Ascending aorta (tissue), 2 donors: ENCODE results near the gene DNAH14. TPM values are rescaled to one million over a fixed set of nuclear protein-coding genes. Genes with fewer than 3 reads are reported as not detected.
"Not testable (repeated sequence)": the region's sequence is repeated elsewhere in the genome, so short reads cannot be mapped to it uniquely, and the experiment has no call there.

Source experiments
- DNase-seq, 2 donors: peaks; one replicate each; pipeline ENCODE4 v3.0.0-alpha.2; 2019; ENCODE audit warnings: low spot score in 2 of 2
- H3K27ac ChIP-seq, 2 donors: fragments of 200-600 bp; sonication (generic); one replicate each; pipeline ENCODE4 v1.5.1; 2016 to 2017; ENCODE audit warnings: mild to moderate bottlenecking in 1 of 2
- H3K27me3 ChIP-seq: fragments of 200-600 bp; sonication (generic); one replicate; pipeline ENCODE4 v1.5.1; 2017
- H3K36me3 ChIP-seq, 2 donors: fragments of 200-600 bp; sonication (generic); one replicate each; pipeline ENCODE4 v1.5.1; 2016
- H3K4me1 ChIP-seq, 2 donors: fragments of 200-600 bp; sonication (generic); one replicate each; pipeline ENCODE4 v1.5.1; 2016 to 2017; ENCODE audit warnings: mild to moderate bottlenecking in 1 of 2
- H3K4me3 ChIP-seq, 2 donors: fragments of 200-600 bp; sonication (generic); one replicate each; pipeline ENCODE4 v1.5.1; 2016 to 2017; ENCODE audit warnings: mild to moderate bottlenecking in 1 of 2
- H3K9me3 ChIP-seq, 2 donors: fragments of 200-600 bp; sonication (generic); one replicate each; pipeline ENCODE4 v1.5.1; 2016
- intact Hi-C: fragments of 100-400 bp; cut with DNase I; formaldehyde crosslinking; loops from one replicate; pipeline ENCODE4 v1.15.1; 2023
- total RNA-seq: library from RNA; depleted of rRNA; stranded (reverse); fragments of >200 nt; gene quantifications from one replicate; pipeline ENCODE4 v1.1.0, GENCODE V29; 2016
- TF ChIP-seq, protein P1 (sequence below), 3 experiments: fragments of 200-600 bp in 2 of 3; fragments of 450-650 bp in 1 of 3; sonication (generic) in 2 of 3; IDR thresholded peaks; one replicate each; pipeline ENCODE4 v1.5.1; 2016 to 2019; ENCODE audit warnings: antibody characterized with exemption in 3 of 3, mild to moderate bottlenecking in 1 of 3, moderate library complexity in 1 of 3

The DNAH14 gene
- total RNA-seq, 1 donor from 2014 or later, result 1.4 TPM

DNA sequence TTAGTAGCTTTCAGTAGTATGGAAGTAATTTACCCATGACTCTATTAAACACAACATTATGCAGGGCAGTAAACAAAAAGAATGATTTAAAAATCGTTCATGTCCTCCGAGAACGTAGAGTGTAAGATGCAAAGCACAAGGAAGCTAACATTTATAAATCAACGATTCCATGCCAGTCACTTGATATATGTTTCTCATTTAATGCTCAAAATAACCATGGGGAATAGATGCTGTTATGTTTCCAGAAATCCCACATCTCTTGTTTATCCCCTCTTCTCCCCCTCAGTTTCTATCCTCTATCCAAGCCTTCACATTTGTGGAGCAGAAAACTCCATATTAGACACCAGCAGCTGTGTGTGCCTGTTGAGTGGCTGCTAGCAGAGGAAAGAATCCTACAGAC, 445.5 kb downstream of the DNAH14 start:
- intact Hi-C loops, result no loop called here
- Histone ChIP-seq H3K4me3 (no peak overlapping the region), H3K4me1 (no peaks in the 10 kb centered on the region), H3K27ac (no peak overlapping the region), H3K9me3 (no peaks in the 10 kb centered on the region), H3K27me3 (no peaks in the 10 kb centered on the region), H3K36me3 (no peaks in the 10 kb centered on the region)
- no peak for DNase-seq
- TF ChIP-seq, protein P1, sequence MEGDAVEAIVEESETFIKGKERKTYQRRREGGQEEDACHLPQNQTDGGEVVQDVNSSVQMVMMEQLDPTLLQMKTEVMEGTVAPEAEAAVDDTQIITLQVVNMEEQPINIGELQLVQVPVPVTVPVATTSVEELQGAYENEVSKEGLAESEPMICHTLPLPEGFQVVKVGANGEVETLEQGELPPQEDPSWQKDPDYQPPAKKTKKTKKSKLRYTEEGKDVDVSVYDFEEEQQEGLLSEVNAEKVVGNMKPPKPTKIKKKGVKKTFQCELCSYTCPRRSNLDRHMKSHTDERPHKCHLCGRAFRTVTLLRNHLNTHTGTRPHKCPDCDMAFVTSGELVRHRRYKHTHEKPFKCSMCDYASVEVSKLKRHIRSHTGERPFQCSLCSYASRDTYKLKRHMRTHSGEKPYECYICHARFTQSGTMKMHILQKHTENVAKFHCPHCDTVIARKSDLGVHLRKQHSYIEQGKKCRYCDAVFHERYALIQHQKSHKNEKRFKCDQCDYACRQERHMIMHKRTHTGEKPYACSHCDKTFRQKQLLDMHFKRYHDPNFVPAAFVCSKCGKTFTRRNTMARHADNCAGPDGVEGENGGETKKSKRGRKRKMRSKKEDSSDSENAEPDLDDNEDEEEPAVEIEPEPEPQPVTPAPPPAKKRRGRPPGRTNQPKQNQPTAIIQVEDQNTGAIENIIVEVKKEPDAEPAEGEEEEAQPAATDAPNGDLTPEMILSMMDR (IDR thresholded peaks at IDR 0.05), result no peak

- no peaks in the 10 kb centered on the region for H3K36me3 ChIP-seq
- no peak overlapping the region for H3K27ac ChIP-seq
- H3K27me3 ChIP-seq, result no peaks in the 10 kb centered on the region
- DNase-seq, result no peak
- intact Hi-C loops, result no loop called here
- H3K9me3 ChIP-seq, result no peaks in the 10 kb centered on the region
- TF ChIP-seq, protein P1 (IDR thresholded peaks at IDR 0.05), result no peak
- H3K4me3 ChIP-seq, result no peak overlapping the region
- H3K4me1 ChIP-seq, result no peaks in the 10 kb centered on the region
Observed at GRCh38 chr1:225378880-225379279, 449.4 kb downstream of the DNAH14 start.

GRCh38 chr1:225380691-225381090, 451.2 kb downstream of the DNAH14 start:
- intact Hi-C loops, result no loop called here
- no peaks in the 10 kb centered on the region for H3K4me1 ChIP-seq

DNA sequence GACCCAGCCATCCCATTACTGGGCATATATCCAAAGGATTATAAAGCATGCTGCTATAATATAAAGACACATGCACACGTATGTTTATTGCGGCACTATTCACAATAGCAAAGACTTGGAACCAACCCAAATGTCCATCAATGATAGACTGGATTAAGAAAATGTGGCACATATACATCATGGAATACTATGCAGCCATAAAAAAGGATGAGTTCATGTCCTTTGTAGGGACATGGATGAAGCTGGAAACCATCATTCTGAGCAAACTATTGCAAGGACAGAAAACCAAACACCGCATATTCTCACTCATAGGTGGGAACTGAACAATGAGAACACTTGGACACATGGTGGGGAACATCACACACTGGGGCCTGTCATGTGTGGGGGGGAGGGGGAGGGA, 457.4 kb downstream of the DNAH14 start:
- H3K27ac ChIP-seq, H3K4me3 ChIP-seq, H3K9me3 ChIP-seq, H3K36me3 ChIP-seq, intact Hi-C loops, H3K27me3 ChIP-seq, H3K4me1 ChIP-seq, DNase-seq: not testable (repeated sequence)

More at GRCh38 chr1:225380691-225381090, 451.2 kb downstream of the DNAH14 start:
- Histone ChIP-seq H3K9me3 (no peaks in the 10 kb centered on the region), H3K4me3 (no peak overlapping the region), H3K27ac (no peak overlapping the region), H3K27me3 (no peaks in the 10 kb centered on the region), H3K36me3 (no peaks in the 10 kb centered on the region)
- TF ChIP-seq, protein P1 (IDR thresholded peaks at IDR 0.05), result no peak
- DNase-seq, result no peak

- H3K4me3 ChIP-seq, result no peak overlapping the region
- DNase-seq, result no peak
- H3K9me3 ChIP-seq, result no peaks in the 10 kb centered on the region
- TF ChIP-seq, protein P1 (IDR thresholded peaks at IDR 0.05), result no peak
- intact Hi-C loops, result no loop called here
- H3K27ac ChIP-seq, result no peak overlapping the region
- H3K27me3 ChIP-seq, result no peaks in the 10 kb centered on the region
- H3K36me3 ChIP-seq, result no peaks in the 10 kb centered on the region
- H3K4me1 ChIP-seq, result no peaks in the 10 kb centered on the region
Observed at GRCh38 chr1:225388372-225388771, 458.9 kb downstream of the DNAH14 start.

GRCh38 chr1:225389843-225390242, 460.4 kb downstream of the DNAH14 start:
- TF ChIP-seq, protein P1 (IDR thresholded peaks at IDR 0.05), result no peak
- H3K27ac ChIP-seq, result no peak overlapping the region
- no peaks in the 10 kb centered on the region for H3K9me3 ChIP-seq
- intact Hi-C loops, result no loop called here
- H3K4me3 ChIP-seq, result no peak overlapping the region
- H3K27me3 ChIP-seq, result no peaks in the 10 kb centered on the region
- H3K36me3 ChIP-seq, result no peaks in the 10 kb centered on the region
- no peak for DNase-seq
- no peaks in the 10 kb centered on the region for H3K4me1 ChIP-seq
